GM12891 (cell line): ENCODE results near the gene POU4F1.

Source experiments
- PAX5 ChIP-seq: IDR thresholded peaks from 2 replicates; pipeline ENCODE4 v1.6.1; 2011; ENCODE audit warnings: low read length, moderate library complexity, mild to moderate bottlenecking; ENCODE audit not compliant: insufficient read depth, severe bottlenecking
- POLR2A ChIP-seq: IDR thresholded peaks from 2 replicates; pipeline ENCODE4 v1.6.1; 2011; ENCODE audit warnings: low read depth, low read length, control low read depth
- POLR2AphosphoS5 ChIP-seq: IDR thresholded peaks from 2 replicates; pipeline ENCODE4 v1.6.1; 2011; ENCODE audit warnings: low read depth, low read length, control low read depth
- POU2F2 ChIP-seq: IDR thresholded peaks from 2 replicates; pipeline ENCODE4 v1.6.1; 2011; ENCODE audit warnings: low read depth, mild to moderate bottlenecking, control low read depth, low read length, moderate library complexity
- TAF1 ChIP-seq: IDR thresholded peaks from 2 replicates; pipeline ENCODE4 v1.6.1; 2011; ENCODE audit warnings: low read depth, low read length, control low read depth

DNA sequence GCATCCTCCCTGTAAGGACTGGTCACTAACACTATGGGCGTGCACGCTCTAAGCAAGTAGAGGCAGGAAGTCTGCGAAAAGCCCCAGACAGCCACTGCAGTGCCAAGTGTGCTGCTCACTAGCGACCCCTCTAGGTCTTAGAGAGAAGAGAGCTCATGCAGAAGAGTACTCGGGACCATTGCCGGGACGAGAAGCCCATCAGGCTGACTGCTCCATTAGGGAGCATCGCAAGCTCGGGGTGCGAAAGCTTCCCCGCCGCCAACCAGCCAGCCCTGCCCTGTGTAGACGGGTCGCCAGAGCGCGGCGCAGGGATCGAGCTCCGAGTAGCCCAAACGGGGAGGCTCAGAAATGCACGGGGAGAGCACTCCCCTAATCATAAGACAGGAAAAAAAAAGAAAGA lies 16.6 kb downstream of the POU4F1 start:
- TF ChIP-seq POLR2AphosphoS5 (no peak), POU2F2 (no peak), POLR2A (no peak), TAF1 (no peak), PAX5 (no peak)
